HG02840 (cell line): ENCODE results near the gene USF2.
"Not testable (repeated sequence)": the region's sequence is repeated elsewhere in the genome, so short reads cannot be mapped to it uniquely, and the experiment has no call there.

Experiments used
- ATAC-seq: cut with Tn5 transposase; IDR thresholded peaks from one replicate; pipeline ENCODE4 v1.9.1; 2021; ENCODE audit warnings: mild to moderate bottlenecking, moderate library complexity, moderate number of reproducible peaks; ENCODE audit not compliant: unreplicated experiment, low FRiP score

USF2 gene

GRCh38 chr19:35268536-35269437 is at the start of gene USF2:
USF2 (plus strand) TSS chr19:35268962; CDS start chr19:35269102, 140 bp downstream.
- ATAC-seq, result peak; percentile 23

- no peak for ATAC-seq
These were observed 49.8 kb upstream of the USF2 start for GRCh38 chr19:35219008-35219407.

DNA sequence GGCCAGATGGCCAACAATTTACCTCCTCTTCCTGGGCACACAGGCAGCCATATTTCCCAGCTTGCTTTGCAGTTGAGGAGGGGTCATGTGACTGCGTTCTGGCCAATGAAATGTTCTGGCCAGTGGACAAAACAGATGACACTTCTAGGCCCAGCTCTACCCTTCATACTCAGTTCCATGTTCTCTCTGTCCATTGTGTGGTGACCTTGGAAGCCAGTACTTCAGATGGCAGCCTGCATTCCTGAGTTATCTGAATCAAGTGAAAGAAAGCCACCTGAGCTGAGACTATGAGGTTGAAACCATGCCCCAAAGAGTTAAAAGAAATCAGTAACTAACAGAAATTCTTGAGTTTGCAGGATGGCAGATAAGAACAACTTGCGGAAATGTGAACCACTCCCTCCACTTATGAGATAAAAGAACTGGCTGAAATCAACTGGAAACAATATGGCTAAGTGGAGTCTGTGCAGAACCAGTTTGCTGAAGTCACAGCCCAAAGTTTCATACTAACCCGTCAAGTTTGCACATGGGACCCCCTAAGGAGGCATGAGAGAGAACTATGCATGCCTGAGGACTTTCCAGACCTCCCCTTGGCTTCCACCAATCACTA is 48.3 kb upstream of the USF2 start:
- no peak for ATAC-seq

- ATAC-seq, result not testable (repeated sequence)
These were observed 47.7 kb upstream of the USF2 start for GRCh38 chr19:35220973-35221590.

- no peak for ATAC-seq
These were observed 46.3 kb upstream of the USF2 start for GRCh38 chr19:35222373-35223015.

- no peak for ATAC-seq
These were observed 45.5 kb upstream of the USF2 start for GRCh38 chr19:35223084-35223790.

DNA sequence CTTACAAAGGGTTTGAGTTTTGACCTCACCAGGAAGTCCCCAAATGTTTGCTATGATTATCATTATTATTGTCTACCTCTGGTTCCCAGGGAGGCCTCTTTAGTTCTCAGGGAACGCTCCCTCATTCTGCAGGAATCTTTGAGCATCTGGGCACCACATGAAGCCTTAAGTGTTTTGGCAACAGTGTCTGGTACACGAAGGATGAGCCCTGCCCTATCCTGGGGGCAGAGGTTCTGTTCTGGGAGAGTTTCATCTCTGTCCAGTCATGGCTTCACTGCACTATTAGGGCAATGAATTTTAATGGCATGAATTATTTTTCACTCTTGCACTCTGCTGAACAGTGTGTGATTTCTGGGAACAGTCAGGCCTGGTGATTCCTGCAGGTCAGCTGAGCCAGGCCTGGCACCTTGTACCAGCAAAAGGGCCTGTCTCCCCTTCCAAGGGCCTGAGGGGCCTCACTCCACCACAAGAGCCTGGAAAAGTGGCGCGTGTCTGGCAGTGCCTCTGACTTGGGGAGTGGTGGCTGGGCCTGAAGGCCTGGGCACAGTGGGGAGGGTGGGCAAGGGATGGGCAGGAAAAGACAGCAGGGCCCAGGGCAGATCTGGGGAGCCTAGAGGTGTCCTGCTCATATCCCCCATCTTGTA is 44.8 kb upstream of the USF2 start:
- no peak for ATAC-seq

DNA sequence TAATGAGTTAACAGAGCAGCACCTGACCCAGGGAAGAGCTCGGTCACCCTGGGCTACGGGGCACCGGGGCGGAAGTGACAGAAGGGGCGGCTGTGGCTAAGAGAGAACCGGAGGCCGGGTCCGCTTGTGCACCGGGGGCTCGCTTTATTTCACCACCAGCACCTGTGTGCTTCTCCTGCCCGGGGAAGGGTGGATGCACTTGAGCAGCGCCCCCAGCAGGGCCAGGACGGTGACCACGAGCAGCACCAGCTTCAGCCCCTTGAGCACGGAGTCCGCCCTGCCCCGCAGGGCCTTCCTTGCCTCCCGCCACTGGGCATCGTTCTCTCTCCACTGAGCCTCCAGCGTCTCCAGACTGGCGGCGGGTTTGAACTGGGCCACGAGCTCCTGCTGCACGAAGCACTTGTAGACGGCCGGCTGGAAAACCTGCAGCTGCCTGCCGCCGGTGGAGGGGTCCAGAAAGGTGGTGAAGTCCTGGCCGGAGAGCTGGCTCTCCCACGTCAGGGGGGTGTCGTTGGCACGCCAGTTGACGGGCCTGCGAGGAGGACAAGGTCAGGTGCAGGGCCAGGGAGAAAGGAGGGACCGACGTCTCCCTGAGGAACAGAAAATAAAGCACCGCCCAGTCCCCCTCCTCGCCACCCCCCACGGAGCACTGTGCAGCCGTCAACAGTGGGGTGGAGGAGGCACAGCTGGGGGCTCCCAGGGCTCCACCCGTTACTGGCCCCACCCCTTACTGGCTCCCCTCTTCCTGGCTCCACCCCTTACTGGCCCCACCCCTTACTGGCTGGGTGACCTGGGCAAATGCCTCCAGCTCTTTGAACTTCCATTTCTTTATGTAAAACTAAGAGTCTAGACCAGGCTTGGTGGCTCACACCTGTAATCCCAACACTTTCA is 43.8 kb upstream of the USF2 start:
- no peak for ATAC-seq

- no peak for ATAC-seq
These were observed 42.8 kb upstream of the USF2 start for GRCh38 chr19:35225951-35226350.

- no peak for ATAC-seq
These were observed 42.0 kb upstream of the USF2 start for GRCh38 chr19:35226748-35227147.

DNA sequence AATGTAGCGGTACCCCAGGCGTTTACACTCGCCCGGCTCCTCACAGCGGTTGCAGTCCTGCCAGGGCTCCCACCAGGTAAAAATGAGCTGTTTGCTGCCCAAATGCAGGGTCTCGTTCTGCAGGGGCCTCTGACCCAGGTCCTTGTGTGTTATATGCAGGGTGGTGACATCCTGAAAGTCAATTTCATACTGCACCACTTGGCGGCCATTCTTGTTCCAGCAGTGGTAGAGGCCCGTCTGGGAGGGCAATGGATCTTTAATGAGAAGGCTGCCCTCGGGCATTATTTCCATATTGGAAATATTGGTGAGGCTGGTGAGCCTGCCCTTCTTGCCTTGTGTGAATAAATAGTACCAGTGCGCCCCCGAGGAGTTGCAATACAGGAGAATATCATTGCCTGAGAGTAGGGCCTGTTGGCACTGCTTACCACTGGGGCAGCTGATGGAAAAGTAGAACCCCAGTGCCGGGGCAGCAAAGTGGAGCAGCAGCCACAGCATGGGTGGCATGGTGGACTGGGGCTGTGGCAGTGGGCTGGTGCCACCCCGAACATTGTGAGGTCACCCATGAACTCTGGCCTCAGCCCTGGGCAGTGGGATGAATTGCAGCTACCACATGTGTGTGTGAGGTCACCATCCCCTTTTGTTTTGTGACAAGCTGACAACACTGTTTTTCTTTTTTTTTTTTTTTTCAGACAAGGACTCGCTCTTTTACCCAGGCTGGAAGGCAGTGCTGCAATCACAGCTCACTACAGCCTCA is 40.4 kb upstream of the USF2 start, which contains the start of gene FAM187B:
Gene FAM187B (minus strand): TSS at position 563 of the 754 bp plus-strand sequence. CDS start 59 bp downstream, at position 504.
- no peak for ATAC-seq

DNA sequence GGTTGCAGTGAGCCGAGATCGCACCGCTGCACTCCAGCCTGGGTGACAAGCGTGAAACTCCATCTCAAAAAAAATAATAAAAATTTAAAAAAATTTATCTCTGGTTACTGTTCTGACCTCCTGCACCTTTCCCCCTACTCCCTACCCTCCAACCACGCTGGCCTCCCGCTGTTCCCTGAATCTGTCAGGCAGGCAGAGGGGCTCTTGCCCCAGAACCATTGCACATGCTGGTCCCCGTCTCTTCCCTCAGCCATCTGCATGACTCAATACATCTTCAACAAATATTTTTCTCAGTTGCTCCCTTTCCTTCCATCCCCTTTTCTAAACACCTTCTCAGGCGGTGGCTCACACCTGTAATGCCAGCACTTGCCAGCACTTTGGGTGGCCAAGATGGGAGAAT is 39.2 kb upstream of the USF2 start:
- ATAC-seq, result no peak

GRCh38 chr19:35231956-35232645 is 36.7 kb upstream of the USF2 start:
- ATAC-seq, result no peak

DNA sequence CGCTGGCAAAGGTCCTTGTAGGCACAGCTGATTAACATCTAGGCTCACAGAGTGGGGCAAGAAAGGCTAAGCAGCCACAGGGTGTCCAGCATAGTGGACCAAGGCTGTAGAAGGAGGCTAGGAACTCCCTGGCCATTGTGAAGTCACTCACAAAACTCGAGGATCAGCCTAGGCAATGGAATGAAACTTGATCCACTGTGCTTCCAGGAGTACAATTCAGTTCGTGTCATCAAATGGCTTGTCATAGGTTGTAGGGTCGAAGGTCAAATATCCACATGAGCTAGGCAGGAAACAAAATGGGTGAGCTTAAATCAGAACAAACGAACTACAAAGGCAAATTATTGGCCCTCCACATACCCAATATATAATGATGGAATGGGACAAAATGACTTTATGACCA is 35.9 kb upstream of the USF2 start:
- ATAC-seq, result no peak

- ATAC-seq, result no peak
These were observed 31.9 kb upstream of the USF2 start for GRCh38 chr19:35236638-35237400.

- ATAC-seq, result not testable (repeated sequence)
These were observed 29.2 kb upstream of the USF2 start for GRCh38 chr19:35239597-35239996.

GRCh38 chr19:35240327-35240726 is 28.4 kb upstream of the USF2 start:
- no peak for ATAC-seq
